ENCODE results near the gene CEACAM3. TPM values are rescaled to one million over a fixed set of nuclear protein-coding genes. Genes with fewer than 3 reads are reported as not detected.

The CEACAM3 gene
- total RNA-seq, 1 donor from 2014 or later, result 1.2 TPM

GRCh38 chr19:41853344-41853743 is 57.0 kb downstream of the CEACAM3 start:
- ATAC-seq, result no peak
- H3K9me3 ChIP-seq, result no peaks in the 10 kb centered on the region

GRCh38 chr19:41853768-41854167 is 57.4 kb downstream of the CEACAM3 start:
- H3K4me3 ChIP-seq, result no peak overlapping the region
- H3K27me3 ChIP-seq, result peaks cover 15% of the 10 kb centered on the region
- no peaks in the 10 kb centered on the region for H3K4me1 ChIP-seq
- no peak for ATAC-seq
- TF ChIP-seq CTCF (IDR thresholded peaks at IDR 0.05), result no peak
- no peaks in the 10 kb centered on the region for H3K9me3 ChIP-seq
- DNase-seq, result no peak
- no peaks in the 10 kb centered on the region for H3K36me3 ChIP-seq
- H3K27ac ChIP-seq, result no peak overlapping the region
- intact Hi-C loops (cut with DNase I), result no loop called here

More at GRCh38 chr19:41853344-41853743, 57.0 kb downstream of the CEACAM3 start:
- no peak overlapping the region for H3K4me3 ChIP-seq
- H3K36me3 ChIP-seq, result no peaks in the 10 kb centered on the region
- DNase-seq, result no peak
- H3K4me1 ChIP-seq, result no peaks in the 10 kb centered on the region
- H3K27ac ChIP-seq, result no peak overlapping the region
- H3K27me3 ChIP-seq, result peaks cover 15% of the 10 kb centered on the region
- no peak for TF ChIP-seq CTCF (IDR thresholded peaks at IDR 0.05)
- intact Hi-C loops (cut with DNase I), result no loop called here

GRCh38 chr19:41859213-41859617 is 62.8 kb downstream of the CEACAM3 start:
- H3K9me3 ChIP-seq, result no peaks in the 10 kb centered on the region
- H3K27me3 ChIP-seq, result no peaks in the 10 kb centered on the region
- DNase-seq, result no peak
- no peak for TF ChIP-seq CTCF (IDR thresholded peaks at IDR 0.05)
- peak overlapping the region; percentile 92 for H3K4me3 ChIP-seq
- peak overlapping the region; percentile 44 for H3K27ac ChIP-seq
- intact Hi-C loops (cut with DNase I), result no loop called here
- peaks cover 36% of the 10 kb centered on the region for H3K4me1 ChIP-seq
- ATAC-seq, result no peak
- H3K36me3 ChIP-seq, result peaks cover 32% of the 10 kb centered on the region

GRCh38 chr19:41859618-41860418 is 63.4 kb downstream of the CEACAM3 start, which contains the start of gene RPS19:
TSS of gene RPS19 (plus strand) at chr19:41860255. CDS start at chr19:41860775, 520 bp downstream.
- peaks cover 37% of the 10 kb centered on the region for H3K4me1 ChIP-seq

GRCh38 chr19:41860419-41861115 is 64.2 kb downstream of the CEACAM3 start:
- H3K4me3 ChIP-seq, result peak overlapping the region; percentile 92
- peaks cover 45% of the 10 kb centered on the region for H3K36me3 ChIP-seq
- H3K27ac ChIP-seq, result peak overlapping the region; percentile 92
- intact Hi-C loops (cut with DNase I), result loop anchor here (10.0 kb wide), 1 partner anchor 74 kb away; no protein-coding TSS in a partner anchor
- DNase-seq (no peak), ATAC-seq (no peak)
- no peaks in the 10 kb centered on the region for H3K9me3 ChIP-seq
- H3K4me1 ChIP-seq, result peaks cover 41% of the 10 kb centered on the region
- TF ChIP-seq CTCF (IDR thresholded peaks at IDR 0.05), result no peak
- no peaks in the 10 kb centered on the region for H3K27me3 ChIP-seq

More at GRCh38 chr19:41859618-41860418, 63.4 kb downstream of the CEACAM3 start, which contains the start of gene RPS19:
- peak; percentile 99 for DNase-seq
- H3K36me3 ChIP-seq, result peaks cover 38% of the 10 kb centered on the region
- no peaks in the 10 kb centered on the region for H3K27me3 ChIP-seq
- H3K27ac ChIP-seq, result peak within 1 kb of the TSS; percentile 92
- ATAC-seq, result peak; percentile 93
- peak within 1 kb of the TSS; percentile 92 for H3K4me3 ChIP-seq
- no peaks in the 10 kb centered on the region for H3K9me3 ChIP-seq
- peak; percentile 67 for TF ChIP-seq CTCF (IDR thresholded peaks at IDR 0.05)
- intact Hi-C loops (cut with DNase I), result loop anchor here (10.0 kb wide), 1 partner anchor 75 kb away; no protein-coding TSS in a partner anchor

Other genes starting within 250 kb of the CEACAM3 start
- gene CEACAM21, start 220.4 kb upstream of the CEACAM3 start, total RNA-seq, result 16.3 TPM
- 4.6 TPM for gene CEACAM4, start 169.5 kb upstream of the CEACAM3 start, total RNA-seq
- gene CEACAM7, start 108.3 kb upstream of the CEACAM3 start, total RNA-seq, result not detected
- gene CEACAM5, start 88.0 kb upstream of the CEACAM3 start, total RNA-seq, result 35.0 TPM
- 732 TPM for gene CEACAM6, start 41.1 kb upstream of the CEACAM3 start, total RNA-seq
- not detected for gene LYPD4, start 48.1 kb downstream of the CEACAM3 start, total RNA-seq
- not detected for gene DMRTC2, start 48.5 kb downstream of the CEACAM3 start, total RNA-seq
- 1,667 TPM for gene RPS19, start 63.7 kb downstream of the CEACAM3 start, total RNA-seq
- gene CD79A, start 80.7 kb downstream of the CEACAM3 start, total RNA-seq, result 1.4 TPM
- gene ARHGEF1, start 86.6 kb downstream of the CEACAM3 start, total RNA-seq, result 197 TPM
- gene ERFL, start 131.9 kb downstream of the CEACAM3 start, total RNA-seq, result 0.43 TPM
- 134 TPM for gene RABAC1, start 162.7 kb downstream of the CEACAM3 start, total RNA-seq
- gene ATP1A3, start 197.6 kb downstream of the CEACAM3 start, total RNA-seq, result not detected

All from upper lobe of right lung (tissue), 1 donor.